NCI-H2227 (cell line): ENCODE measurements around the gene SUGCT.
"Not testable (repeated sequence)": the region's sequence is repeated elsewhere in the genome, so short reads cannot be mapped to it uniquely, and the experiment has no call there.

ENCODE experiments used
- DNase-seq: peaks from one replicate; lab custom pipeline; 2025; ENCODE audit not compliant: unreplicated experiment; lab: John Stamatoyannopoulos, UW

Gene SUGCT

GRCh38 chr7:40649247-40649646 is 514.4 kb downstream of the SUGCT start:
- DNase-seq = no peak

DNA sequence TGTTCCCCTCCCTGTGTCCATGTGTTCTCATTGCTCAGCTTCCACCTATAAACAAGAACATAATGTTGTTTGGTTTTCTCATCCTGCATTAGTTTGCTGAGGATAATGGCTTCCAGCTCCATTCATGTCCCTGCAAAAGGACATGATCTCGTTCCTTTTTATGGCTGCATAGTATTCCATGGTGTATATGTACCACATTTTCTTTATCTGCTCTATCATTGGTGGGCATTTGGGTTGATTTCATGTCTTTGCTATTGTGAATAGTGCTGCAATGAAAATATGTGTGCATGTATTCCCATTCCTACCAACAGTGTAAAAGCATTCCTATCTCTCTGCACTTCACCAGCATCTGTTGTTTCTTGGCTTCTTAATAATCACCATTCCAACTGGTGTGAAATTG is 516.1 kb downstream of the SUGCT start:
- not testable (repeated sequence) for DNase-seq

- DNase-seq = no peak
Measured at GRCh38 chr7:40654171-40654570, 519.4 kb downstream of the SUGCT start.

GRCh38 chr7:40655426-40655825 is 520.6 kb downstream of the SUGCT start:
- DNase-seq = no peak

DNA sequence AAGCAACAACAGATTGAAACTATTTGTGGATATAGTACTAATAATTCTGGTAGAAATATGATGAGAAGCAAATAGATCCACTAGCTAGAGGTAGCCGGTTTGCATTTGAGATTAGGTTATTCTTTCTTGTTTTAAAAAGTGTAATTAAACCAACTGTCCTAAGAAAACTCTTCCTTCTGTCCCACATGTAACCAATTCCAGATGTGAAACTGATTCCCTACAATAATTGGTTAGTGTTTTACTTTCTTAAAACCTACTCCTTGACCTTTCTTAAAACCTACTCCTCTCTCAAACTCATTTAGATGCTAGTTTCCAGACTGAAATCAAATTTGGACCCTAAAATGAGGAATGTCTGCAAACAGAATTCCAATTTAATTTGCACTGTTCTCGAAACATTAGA is 521.5 kb downstream of the SUGCT start:
- no peak for DNase-seq

DNA sequence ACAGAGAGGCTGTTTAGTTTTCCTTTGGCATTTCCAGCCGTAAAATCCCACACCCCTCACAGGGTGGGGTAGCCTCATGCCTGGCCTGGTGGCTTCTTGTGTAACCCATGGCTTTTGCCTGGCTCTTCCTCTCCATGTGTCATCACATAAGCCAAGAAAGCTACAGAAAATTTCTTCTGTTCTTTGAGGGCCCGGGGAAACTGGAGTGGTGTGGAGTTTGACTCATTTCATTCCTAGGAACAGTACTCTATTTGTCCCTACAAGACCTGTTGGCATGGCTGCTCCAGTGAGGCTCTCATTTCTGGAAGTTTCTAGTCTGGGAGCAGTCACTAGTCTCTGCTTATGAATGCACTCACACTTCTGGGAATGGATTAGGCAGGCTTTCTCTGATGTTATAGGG is 523.9 kb downstream of the SUGCT start:
- no peak for DNase-seq

DNA sequence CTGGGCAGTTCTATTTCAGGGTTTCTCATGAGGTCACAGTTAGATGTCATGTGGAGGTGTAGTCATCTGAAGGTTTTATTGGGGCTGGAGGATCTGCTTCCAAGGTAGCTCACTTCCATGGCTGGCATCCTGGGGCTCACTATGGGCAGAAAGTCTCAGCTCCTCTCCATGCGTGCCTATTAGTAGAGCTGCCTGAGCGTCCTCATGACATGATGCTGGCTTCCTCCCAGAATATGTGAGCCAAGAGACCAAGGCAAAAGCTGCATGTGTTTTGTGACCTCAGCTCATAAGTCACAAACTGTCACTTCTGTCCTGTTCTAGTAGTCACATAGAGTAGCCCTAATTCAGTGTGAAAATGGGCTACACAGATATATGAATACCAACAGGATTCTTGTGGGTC is 524.4 kb downstream of the SUGCT start:
- DNase-seq = no peak

- DNase-seq = no peak
Measured at GRCh38 chr7:40673285-40673684, 538.5 kb downstream of the SUGCT start.

GRCh38 chr7:40674316-40674715 is 539.5 kb downstream of the SUGCT start:
- no peak for DNase-seq

- DNase-seq = no peak
Measured at GRCh38 chr7:40675741-40676140, 540.9 kb downstream of the SUGCT start.

GRCh38 chr7:40676221-40676620 is 541.4 kb downstream of the SUGCT start:
- no peak for DNase-seq

- no peak for DNase-seq
Measured at GRCh38 chr7:40680657-40681056, 545.9 kb downstream of the SUGCT start.

DNA sequence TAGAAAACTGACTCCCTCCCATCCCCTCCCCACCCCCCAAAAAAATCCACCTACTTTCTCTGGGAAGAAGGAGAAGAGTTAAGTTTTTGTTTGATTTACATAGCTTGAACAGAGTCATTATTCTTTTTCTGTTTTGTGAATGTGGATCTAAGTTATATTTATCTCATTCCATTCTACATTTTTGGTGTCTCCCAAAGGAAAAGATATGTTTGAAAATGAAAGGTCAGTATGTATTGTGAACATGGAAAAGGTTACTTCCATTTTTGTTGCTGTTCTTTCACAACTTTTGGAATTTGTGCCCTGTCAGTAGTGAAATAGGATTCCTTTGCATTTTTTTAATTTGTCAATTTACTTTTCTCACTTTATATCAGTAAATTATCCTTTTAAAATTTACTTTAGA is 547.9 kb downstream of the SUGCT start:
- DNase-seq = no peak

DNA sequence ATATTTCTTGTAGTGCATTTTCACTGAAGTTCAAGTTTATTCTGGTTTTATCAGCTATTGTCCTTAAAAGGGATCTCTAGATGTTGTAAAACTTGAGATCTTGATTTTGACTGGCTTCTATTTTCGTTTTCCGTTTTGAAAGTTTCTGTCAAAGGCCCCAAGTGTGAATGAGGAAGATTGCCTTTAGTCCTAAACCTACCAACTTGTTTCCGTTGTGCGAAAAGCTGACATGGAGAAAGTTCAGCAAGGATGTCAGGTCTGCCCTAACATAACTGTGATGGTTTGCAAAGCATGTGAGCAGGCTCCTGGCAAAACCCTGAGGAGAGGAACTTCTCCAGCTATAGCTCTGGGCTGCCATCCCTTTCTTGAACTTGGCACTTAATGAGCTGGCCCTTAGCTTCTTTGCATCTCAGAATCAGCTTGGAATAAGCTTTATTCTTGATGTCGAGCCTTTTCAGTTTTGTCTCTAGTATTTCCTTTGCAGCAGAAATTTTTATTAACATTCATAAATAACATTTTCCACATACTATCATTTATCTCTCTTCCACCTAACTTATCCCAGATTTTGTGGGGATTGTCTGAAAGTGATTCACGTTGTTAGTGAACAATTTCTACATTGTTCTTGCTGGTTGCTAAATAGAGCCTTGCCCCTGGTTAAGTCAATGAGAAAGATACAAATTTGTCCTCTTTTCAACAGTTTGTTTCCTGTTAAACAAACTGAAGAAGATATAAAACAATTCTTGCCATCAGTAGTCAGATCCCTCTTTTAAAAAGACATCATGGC is 559.4 kb downstream of the SUGCT start:
- no peak for DNase-seq

DNA sequence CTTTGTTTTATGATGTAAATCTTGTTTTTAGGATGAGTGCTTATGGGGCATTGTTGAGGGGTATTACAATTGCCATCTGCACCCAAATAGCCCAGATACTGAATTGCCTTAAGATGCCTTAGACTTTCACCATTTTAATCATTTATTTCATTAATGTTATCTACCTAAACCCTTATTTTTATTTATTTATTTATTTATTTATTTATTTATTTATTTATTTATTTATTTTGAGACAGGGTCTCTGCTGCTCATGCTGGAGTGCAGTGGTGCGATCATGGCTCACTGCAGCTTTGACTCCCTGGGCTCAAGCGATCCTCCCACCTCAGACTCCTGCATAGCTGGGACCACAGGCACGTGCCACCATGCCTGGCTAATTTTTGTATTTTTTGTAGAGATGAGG is 560.2 kb downstream of the SUGCT start:
- DNase-seq = no peak

DNA sequence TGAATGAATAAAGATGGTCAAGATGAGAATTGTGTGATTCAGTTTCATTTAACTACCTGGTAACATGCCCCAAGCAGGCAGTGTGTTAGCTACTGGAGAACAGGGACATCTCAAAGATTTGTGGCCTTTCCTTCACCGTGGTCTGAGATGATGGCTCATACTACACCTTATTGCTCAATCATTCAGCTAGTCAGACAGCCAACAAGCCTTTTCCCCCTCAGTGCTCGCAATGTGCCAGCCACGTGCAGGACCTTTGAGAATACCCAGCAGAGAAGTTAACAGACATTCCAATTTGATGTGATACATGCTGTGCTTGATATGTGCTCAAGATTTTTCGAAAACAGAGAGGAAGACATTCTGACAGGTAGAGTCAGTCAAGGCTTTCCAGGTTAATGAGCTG is 562.8 kb downstream of the SUGCT start:
- no peak for DNase-seq

GRCh38 chr7:40698214-40698920 is 563.6 kb downstream of the SUGCT start:
- DNase-seq = no peak

- no peak for DNase-seq
Measured at GRCh38 chr7:40698921-40699260, 564.1 kb downstream of the SUGCT start.

GRCh38 chr7:40700653-40701421 is 566.0 kb downstream of the SUGCT start:
- no peak for DNase-seq

DNA sequence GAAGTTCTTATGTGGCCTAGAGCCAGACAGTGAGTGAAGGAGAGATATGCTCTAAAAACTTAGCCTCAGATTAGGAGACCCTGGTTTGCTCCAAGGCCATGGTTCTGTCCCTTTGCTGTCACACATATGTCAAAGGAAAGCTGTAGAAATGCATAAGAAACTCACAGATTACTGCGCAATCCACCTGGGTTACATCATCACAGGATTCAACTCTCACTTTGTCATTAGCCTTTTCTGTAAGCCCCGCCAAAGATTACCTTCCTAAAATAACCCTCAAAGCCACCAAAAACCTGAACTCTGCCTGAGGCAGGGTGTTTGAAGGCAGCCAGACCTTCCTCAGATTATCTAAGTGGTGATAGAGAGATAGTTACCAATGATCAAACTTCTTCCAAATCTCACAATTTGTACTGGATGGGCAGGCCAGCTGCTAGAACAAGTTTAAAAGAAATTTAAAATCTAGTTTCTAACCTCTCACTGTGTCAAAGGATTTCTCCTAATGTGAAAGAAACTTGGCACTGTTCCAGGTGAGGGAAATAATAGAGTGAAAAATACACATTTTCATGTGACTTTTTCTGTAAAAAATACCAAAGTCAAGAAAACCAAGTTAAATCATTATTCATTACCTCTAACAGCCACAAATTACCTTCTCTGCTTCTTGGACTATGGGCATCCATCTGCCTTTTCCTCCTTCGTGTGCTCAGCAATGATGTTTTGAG is 567.2 kb downstream of the SUGCT start:
- no peak for DNase-seq

DNA sequence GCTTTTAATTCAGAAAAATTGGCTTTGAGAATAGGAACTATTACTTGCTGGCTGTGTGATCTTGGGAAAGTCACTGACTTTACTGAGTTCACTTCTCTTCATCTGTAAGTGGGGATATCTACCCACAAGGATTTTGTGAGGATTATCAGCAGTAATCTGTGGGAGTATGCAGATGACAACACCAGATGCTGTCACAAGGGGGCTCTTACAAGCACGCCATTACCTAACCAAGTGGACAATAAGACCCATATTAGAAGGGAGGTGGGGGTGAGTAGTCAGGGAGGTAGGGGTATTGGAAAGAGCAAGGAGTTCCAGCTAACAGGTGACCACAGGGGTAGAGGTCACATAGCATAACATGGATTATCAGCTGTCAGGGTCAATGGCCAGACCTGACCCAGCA is 569.4 kb downstream of the SUGCT start:
- DNase-seq = no peak
